HL-60 (cell line): ENCODE measurements around the gene MRI1.

Experiments used
- POLR2AphosphoS5 ChIP-seq: IDR thresholded peaks from 2 replicates; pipeline ENCODE4 v1.6.1; 2012; ENCODE audit warnings: low read depth
- TF ChIP-seq, protein P1 (sequence below): IDR thresholded peaks from one replicate; pipeline ENCODE4 v1.5.1; 2011; ENCODE audit warnings: low read length, control low read depth, inconsistent platforms; ENCODE audit not compliant: insufficient read depth
- TF ChIP-seq, protein P2 (sequence below): IDR thresholded peaks from 2 replicates; pipeline ENCODE4 v1.6.1; 2012; ENCODE audit warnings: low read depth; ENCODE audit not compliant: insufficient replicate concordance

DNA sequence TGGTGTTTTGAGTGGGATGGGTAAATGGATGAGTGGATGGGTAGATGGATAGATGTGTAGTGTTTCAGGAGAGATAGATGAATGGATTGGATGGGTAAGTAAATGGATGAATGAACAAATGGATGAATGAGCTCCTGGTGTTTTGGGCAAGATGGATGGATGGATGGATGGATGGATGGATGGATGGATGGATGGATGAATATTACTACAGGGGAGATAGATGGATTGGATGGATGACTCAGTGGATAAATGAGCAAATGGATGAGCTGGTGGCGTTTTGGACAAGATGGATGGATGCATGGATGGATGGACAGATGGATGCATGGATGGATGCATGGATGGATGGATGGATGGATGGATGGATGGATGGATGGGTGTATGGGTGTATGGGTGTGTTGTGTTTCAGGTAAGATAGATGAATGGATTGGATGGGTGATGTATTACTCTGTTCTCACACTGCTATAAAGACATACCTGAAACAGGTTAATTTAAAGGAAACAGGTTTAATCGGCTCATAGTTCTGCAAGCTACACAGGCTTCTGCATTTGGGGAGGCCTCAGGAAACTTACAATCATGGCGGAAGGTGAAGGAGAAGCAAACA is 43.2 kb downstream of the MRI1 start:
- TF ChIP-seq, protein P1, sequence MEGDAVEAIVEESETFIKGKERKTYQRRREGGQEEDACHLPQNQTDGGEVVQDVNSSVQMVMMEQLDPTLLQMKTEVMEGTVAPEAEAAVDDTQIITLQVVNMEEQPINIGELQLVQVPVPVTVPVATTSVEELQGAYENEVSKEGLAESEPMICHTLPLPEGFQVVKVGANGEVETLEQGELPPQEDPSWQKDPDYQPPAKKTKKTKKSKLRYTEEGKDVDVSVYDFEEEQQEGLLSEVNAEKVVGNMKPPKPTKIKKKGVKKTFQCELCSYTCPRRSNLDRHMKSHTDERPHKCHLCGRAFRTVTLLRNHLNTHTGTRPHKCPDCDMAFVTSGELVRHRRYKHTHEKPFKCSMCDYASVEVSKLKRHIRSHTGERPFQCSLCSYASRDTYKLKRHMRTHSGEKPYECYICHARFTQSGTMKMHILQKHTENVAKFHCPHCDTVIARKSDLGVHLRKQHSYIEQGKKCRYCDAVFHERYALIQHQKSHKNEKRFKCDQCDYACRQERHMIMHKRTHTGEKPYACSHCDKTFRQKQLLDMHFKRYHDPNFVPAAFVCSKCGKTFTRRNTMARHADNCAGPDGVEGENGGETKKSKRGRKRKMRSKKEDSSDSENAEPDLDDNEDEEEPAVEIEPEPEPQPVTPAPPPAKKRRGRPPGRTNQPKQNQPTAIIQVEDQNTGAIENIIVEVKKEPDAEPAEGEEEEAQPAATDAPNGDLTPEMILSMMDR, result no peak
- TF ChIP-seq POLR2AphosphoS5, result no peak
- TF ChIP-seq, protein P2, sequence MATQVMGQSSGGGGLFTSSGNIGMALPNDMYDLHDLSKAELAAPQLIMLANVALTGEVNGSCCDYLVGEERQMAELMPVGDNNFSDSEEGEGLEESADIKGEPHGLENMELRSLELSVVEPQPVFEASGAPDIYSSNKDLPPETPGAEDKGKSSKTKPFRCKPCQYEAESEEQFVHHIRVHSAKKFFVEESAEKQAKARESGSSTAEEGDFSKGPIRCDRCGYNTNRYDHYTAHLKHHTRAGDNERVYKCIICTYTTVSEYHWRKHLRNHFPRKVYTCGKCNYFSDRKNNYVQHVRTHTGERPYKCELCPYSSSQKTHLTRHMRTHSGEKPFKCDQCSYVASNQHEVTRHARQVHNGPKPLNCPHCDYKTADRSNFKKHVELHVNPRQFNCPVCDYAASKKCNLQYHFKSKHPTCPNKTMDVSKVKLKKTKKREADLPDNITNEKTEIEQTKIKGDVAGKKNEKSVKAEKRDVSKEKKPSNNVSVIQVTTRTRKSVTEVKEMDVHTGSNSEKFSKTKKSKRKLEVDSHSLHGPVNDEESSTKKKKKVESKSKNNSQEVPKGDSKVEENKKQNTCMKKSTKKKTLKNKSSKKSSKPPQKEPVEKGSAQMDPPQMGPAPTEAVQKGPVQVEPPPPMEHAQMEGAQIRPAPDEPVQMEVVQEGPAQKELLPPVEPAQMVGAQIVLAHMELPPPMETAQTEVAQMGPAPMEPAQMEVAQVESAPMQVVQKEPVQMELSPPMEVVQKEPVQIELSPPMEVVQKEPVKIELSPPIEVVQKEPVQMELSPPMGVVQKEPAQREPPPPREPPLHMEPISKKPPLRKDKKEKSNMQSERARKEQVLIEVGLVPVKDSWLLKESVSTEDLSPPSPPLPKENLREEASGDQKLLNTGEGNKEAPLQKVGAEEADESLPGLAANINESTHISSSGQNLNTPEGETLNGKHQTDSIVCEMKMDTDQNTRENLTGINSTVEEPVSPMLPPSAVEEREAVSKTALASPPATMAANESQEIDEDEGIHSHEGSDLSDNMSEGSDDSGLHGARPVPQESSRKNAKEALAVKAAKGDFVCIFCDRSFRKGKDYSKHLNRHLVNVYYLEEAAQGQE, result no peak
